ENCODE results near the gene HMGCL.
"Not testable (repeated sequence)": the region's sequence is repeated elsewhere in the genome, so short reads cannot be mapped to it uniquely, and the experiment has no call there.

HMGCL gene

DNA sequence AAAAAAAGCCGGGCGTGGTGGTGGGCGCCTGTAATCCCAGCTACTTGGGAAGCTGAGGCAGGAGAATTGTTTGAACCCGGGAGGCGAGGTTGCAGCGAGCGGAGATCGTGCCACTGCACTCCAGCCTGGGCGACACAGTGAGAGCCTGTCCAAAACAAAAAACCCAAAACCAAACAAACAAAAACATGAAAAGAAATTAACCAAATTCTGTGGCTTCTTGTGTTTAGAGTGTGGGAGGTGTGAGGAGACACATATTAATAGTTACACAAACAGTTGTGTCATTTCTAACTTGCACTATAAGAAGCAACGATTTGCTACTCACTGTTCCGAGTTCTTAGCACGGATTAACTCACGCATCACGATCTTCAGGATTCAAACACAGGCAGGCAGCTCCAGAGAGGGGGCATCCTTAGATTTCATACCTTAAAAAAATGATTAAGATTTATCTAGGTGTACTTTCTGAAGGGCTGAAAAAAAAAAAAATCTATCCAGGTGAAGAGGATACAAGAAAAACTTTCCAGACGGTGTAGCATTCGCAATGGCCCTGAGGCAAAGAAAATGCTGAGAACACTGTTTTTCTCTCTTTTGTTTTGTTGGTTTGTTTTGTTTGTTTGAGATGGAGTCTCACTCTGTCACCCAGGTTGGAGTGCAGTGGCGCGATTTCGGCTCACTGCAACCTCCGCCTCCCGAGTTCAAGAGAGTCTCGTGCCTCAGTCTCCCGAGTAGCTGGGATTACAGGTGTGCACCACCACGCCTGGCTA, 713 bp upstream of the HMGCL start:
- peak in 1 of 2 experiments; percentile 5 for DNase-seq

DNA sequence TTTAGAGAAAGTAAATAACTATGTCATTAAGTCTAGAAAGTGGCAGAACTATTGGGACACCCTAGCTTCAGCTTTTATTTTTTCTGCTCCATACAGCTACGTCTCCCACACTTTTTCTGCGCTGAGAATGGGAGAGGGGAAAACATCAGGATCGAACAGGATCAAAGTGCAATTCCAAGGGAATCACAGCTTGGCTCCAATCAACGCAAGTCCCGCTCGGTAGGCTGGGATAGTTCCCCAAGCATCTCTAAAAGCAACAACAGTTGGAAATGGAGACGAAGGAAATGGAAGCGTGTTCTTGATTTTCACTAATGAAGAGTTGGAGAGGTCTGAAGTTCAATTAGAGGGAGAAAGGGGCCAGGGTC, 536 bp downstream of the HMGCL start:
- DNase-seq: no peak

DNA sequence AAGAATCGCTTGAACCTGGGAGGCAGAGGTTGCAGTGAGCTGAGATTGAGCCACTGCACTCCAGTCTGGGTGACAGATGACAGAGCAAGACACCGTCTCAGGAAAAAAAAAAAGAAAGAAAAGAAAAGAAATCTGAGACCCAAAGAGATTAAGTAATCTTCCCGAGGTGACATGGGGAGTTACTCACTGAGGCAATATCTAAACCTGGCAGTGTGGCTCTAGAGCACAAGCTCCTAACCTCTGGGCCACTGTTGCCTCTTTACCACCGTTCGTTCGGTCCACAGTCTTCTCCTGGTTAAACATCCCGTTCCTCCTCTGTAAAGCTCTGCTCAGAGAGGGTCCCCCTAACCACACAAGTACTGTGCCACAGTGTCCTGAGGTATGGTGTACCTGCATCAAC, 1.5 kb downstream of the HMGCL start:
- no peak for DNase-seq

DNA sequence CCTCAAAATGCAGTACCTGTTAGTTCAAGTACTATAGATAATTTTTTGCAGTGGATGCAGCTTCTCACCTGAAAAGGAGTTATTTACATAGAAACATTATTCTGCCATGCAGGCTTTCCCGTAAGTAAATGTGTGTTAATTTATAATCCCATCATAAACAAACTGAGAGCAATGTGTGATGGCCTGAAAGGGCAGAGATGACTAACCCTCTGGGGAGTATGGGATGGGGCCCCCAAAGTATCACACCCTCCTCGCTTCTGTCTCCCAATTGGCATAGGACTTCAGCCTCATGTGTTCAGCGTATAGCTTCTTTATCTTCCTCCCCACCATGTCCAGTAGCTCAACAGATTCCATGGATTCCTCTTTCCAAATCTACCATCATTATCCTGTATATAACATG, 7.6 kb downstream of the HMGCL start:
- no peak for DNase-seq

DNA sequence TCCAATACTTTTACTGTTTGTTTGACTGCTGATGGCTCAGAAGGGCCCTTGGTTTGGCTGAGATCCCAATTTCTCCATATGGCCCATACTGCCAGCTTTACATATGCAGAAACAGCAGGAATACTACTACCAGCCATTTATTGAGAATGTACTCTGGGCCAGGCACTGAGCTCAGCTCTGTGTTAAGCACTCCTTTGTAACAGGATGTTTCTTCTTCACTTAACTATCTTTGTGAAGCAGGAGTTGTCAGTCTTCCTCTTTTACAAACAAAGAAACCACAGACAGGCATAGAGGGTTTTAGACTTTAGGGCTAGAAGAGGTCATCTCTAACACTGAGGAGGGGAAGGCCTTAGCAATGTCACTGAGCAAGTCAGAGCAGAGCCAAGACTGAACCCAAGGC, 8.3 kb downstream of the HMGCL start:
- peak; percentile 30 to 46 for DNase-seq

DNA sequence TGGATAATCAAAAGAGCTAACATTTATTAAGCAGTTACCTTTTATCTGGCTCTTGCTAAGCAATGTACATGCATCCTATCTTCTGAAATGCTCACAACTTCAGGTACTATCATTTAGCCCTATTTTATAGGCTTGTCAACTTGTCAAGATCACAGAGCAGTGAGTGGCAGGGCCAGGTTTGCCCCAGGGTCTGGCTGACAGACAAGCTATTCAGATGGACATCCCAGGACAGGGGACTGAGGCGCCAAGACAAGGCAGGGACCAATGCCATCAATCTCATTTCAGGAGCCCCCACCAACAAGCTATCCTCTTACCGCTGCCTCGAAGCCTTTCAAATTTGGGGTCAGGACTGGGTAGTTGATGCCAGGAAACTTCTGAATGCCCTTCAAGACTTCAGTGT, 8.9 kb downstream of the HMGCL start:
- DNase-seq: no peak

DNA sequence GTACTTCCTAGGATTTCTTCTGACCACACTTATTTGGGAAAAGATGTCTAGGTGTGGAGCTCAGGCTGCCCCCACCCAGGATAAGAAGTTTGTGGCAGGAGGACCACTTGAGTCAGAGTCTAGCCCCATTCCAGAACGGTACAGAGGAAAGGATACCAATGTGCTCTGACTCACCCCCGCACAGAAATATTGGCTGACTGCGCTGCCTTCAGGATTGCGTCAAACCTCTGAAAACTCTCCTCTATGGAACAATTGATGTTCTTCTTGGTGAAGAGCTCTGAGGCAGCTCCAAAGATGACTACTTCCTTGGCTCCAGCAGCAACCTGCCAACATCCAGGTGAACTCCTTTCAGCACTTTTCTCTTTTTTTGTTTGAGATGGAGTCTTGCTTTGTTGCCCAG, 11.2 kb downstream of the HMGCL start:
- DNase-seq: no peak

DNA sequence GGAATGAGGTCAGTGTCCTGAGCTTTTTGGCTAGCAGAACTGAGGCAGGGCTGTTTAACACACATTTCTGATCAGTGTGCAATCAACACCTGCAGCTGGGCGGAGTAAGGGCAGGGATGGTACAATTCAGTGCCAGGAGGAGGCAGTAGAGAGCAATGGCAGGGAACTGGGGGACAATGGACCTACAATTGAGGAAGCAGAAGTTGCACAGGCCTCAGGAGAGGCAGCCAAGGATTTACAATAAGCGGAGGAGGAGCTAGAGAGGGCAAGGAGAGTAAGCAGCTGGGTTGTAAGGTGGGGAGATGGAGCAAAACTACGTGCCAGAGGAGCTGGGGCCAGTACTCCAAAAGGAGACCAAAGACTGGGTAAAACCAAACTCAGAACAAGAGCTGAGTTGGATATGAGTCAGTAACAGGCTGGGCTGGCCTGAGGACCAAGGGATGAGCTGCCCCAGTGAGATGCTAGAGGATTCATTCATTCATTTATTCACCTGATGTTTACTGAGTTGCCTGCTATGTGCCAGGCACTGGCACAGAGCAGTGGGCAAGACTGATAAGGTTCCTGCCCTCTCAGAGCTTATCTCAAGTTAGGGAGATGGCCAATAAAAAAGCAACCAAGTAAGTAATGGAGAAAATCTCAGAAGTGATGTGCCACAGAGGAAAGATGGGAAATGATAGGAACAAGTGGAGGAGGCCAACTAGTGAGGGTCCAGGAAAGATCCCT, 14.2 kb downstream of the HMGCL start:
- DNase-seq: peak; percentile 79 to 90

DNA sequence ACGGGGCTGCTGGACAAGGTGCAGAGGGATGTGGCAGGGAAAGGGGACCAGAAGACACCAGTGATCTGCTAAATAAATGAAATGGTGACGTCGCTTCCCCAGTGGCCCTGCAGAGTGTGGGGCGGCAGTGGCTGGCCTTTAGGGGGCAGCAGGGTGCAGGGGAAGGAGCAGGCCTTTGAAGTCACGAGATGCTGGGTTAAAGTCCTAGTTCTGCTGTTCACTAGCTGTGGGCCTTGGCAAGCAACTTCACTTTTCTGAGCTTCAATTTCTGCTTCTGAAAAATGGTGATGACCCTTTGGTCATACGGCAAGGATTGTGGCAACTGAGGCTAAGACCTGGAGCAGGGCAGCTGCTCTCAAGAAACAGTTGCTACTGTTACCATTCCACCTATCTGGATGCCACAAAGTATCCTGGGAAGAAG, 15.5 kb downstream of the HMGCL start:
- peak; percentile 82 to 92 for DNase-seq

DNA sequence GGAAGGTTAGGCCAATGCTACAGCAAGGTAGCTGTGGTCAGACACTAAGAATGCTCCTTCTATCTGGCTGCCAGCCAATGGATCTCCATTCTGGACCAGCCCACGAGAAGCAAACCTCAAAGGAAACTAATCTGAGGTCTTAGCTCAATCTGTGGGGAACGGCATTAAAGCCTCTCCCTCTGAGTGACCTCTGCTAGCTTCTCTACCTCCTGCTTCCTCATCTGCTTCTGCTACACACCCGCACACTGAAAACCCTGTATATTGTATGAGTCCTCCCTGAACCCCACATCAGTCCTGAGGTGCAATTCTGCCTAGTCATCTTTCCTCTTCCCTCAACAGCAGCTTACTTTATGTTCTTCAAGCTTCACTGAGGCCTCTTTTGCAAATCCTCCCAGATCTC, 17.8 kb downstream of the HMGCL start:
- peak; percentile 92 for DNase-seq

DNA sequence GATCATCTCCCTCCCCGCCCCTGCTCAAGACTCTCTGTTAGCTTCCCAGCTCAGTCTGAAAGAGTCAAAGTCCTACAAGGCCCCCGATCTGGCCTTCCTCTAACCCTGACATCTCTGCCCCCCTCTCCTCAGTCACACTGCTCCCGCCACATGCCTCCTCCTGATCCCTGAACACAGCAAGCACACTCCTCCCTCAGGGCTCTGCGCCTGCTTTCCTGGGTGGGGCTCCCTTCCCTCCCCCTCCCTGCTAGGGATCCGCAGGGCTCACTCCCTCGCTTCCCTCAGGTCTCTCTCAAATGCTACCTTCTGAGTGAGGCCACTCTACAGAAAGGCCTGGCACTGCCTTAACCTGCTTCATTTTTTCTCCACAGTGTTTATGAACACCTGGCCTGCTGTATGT, 18.9 kb downstream of the HMGCL start:
- no peak for DNase-seq

DNA sequence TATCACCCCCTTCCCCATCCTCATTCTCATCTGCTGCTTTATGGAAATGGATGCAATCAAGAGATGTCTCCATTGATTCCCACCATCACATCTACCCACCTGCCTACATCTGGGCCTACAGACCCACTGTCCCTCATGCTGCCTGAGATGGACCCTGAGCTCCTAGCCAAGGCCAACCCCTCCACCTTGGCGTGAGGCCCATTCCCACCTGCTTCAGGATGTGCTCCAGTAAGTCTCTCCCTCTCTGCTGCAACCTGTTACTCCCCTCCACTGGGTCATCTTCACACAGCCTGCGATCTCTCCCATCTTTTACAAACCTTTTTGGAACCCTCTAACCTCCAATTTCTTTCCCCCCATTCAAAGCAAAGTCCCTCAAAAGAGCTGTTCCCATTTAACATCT, 20.2 kb downstream of the HMGCL start:
- DNase-seq: no peak

DNA sequence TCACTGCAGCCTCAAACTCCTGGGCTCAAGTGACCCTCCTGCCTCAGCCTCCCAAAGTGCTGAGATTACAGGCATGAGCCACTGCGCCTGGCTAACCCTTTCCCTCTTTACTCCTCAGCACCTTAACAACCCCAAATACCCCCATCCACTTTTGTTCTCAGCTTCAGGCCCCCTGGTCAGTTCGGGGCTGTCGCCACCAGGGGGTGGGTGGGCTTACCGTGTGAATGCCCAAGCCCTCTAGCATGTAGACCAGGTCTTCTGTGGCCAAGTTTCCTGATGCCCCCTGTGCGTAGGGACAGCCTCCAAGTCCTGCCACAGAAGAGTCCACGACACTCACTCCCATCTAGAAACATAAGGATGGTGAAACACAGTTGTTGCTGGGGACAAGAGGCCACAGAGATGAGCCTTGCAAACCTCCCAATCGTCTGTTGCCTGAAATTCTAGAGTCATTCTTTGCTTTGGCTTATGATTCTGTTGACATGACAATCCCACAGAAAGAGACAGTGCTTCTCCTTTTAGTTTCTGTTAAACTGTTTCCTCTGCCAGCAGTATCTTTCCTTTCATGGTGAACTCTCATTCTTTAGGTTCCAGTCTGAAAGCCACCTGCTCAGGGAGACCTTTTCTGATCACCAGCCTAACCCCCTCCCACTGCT, 20.9 kb downstream of the HMGCL start:
- peak; percentile 11 to 13 for DNase-seq

DNA sequence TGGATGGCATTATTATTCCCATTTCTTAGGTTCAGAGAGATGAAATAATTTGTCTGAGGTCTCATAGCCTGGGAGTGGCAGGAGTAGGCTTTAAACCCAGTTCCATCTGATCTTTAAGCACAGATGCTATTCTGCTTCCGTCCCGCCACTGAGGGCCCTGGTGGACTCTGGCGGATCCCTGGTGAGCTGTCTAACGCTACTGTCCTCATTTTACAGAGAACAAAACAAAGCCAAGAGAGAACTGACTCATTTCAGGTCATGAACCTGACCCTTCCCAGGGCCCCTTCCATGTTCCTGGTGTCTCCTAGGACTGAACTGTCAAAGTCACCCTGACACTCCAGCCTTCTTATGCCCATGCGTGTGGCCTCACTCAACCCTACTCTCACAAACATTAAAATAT, 21.6 kb downstream of the HMGCL start:
- DNase-seq: no peak

DNA sequence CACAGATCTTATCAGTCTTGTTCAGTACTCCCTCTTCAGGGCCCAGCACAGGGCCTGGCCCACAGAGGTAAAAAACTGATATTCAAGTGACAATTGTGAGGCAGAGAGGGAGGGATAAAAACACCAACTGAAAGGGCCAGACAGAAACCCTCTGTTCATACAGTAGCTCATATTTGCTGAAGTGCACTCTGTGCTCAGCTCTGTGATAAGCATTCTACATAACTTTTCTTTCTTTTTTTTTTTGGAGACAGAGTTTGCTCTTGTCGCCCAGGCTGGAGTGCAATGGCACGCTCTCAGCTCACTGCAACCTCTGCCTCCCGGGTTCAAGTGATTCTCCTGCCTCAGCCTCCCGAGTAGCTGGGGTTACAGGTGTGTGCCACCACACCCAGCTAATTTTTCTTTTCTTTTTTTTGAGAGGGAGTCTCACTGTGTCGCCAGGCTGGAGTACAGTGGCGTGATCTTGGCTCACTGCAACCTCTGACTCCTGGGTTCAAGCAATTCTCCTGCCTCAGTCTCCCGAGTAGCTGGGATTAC, 22.4 kb downstream of the HMGCL start:
- not testable (repeated sequence) for DNase-seq

DNA sequence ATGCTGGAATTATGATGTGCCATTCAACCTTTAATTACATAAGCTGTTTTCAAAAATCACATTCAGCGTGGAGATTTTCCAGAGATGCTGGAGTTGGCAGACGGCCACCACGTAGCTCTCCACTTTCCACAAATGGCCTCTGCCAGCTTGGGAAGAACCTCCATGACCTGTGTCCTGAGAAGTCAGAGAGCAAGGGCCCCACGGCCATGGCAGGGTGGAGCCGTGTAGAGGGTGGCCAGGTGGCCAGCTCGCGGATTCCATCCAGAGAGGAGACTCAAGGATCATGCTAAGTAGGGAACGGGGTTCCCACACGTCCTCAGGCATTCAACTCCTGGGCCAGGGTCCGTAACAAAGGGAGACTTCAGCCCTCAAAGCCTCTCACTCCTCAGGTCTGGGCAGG, 23.4 kb downstream of the HMGCL start:
- DNase-seq: no peak

DNA sequence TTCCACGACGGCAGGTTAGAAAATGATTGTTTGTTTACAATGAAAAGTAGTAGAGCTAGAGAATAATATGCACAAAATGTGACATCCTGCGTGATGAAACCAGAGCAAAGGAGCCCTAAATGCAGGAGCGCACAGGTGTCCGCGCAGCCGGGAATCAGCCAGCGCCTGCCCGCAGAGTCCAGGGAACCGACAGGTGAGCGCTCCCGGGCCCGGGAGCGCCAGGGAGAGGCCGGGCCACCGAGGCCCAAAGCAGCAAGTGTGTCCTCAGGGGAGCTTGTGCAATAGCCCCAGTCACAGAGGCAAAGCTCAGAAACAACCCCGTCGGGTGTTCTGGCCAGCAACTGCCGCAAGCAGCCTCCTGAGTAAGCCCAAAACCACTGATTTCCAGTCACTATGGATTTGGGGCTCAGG, 23.9 kb downstream of the HMGCL start:
- DNase-seq: no peak

DNA sequence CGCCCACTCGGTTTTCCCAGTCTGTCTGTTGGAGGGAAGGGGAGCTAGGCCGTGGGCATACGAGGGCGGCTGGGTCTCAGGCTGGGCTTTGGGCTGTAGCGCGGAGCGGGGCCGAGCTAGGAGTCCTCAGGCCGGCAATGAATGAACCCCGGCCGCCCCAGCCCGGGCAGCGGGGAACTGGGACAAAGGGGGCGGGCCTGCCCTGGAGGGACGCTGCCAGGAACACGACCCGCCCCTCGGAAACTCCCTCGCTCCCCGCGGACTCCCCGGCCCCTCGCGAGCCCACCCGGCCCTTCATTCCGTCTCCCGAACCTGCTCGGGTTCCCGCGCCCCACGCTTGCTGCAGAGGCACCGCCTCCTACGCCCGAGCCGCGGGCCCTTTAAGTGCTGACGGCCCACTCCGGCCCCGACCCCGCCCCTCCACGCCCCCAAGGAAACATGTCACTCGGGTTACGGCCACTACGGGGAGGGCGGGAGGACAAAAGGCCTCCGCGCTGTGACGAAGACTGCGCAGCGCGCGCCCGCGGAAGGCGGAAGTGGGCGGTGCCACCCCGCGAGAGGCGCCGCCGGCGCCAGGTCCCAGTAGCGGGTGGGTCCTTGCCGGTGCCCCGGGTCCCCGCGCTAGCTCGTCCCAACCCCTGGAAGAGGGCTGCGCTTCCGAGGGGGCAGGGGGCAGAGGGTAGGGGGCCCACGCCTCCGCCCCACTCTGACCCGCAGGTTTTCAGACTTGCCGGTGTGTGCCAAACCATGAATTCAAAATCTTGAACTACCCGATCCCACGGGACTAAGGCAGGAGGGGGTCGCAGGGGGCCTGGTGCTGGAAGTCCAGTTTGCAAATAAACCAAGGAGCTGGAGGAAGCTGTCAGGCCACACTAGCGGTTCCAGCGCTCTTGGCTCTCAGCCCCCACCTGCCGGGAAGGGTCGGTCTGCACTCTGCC, 24.6 kb downstream of the HMGCL start, which contains the start of gene GALE:
GALE (minus strand) TSS at position 355 of the 938 bp plus-strand sequence. CDS start 1,747 bp downstream, outside the sequence.
- peak; percentile 85 to 86 for DNase-seq

DNA sequence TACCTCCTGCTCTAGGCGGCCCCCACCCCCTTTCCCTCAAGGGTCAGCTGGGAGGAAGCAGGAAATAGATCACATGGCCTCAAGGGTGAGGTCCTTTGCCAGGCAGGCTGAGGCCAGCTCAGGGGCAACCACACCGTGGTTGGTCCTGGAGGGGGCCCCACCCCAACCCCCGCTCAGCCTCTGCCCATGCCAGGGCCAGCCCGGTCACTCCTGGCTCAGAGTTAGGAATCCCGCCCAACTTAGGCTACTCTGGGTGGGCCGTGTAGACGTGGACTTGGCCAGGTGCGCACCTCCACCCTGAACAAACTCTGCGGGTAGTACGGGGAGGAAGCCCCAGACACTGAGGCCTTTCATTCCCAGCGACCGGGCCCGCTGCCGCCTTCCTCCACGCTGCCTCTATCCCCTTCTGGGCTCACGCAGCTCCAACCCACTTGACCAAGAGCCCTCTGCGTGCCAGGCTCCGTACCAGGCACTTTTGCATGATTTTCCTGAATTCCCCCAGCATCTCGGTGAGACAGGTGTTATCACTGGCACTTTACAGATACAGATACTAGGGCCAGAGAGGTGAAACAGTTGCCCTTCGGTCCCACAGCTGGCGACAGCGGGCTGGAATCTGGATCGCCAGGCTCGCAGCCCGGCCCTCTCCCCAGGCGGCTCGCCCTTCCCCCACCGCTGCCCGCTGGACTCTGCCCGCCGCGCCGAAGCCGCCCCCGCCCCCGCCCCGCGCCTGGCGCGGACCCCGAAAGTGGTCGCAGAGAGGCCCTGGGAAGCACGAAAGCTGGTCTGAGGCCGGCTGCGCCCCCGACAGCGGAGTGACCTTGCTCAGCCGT, 25.4 kb downstream of the HMGCL start:
- no peak for DNase-seq

DNA sequence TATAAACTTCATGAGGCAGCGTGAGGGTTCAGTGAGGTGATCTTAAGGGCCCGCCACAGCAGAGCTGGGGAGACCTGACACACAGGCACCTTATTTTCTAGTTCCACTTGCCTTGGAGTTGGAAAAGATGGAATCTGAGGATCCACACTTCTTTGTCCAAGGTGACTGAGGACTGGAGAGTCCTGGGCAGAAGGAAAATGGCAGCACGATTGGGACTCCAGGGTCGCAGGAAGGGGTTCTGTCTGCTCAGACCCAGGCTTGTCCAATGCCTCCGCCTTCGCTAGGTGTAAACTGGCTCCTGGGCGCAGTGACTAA, 26.0 kb downstream of the HMGCL start:
- no peak for DNase-seq

DNA sequence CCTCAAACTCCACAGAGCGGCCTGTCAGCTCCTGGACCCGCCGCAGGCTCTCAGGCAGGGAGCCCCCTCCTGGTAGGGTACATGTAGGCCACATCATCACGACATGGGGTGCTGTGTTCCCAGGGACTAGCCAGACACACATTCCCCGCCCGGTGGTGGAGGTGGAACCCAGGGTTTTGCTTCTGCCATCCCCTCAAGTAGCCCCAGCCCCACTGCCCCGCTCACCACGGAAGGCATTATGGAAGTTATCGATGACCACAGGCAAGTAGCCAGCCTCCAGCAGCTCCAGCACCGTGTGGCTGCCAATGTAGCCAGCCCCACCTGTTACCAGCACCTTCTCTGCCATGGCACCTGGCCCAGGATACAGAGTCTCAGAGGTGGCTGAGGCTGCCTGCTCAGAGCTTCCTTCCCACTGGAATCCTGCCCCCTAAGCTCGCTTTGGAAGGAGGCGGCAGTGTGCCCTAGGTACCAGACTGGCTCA, 26.5 kb downstream of the HMGCL start:
- no peak for DNase-seq

All from AML-193 (cell line).